HG02840 (cell line): ENCODE results near the gene TTC28.
"Not testable (repeated sequence)": the region's sequence is repeated elsewhere in the genome, so short reads cannot be mapped to it uniquely, and the experiment has no call there.

Experiments
- ATAC-seq: cut with Tn5 transposase; IDR thresholded peaks from one replicate; pipeline ENCODE4 v1.9.1; 2021; ENCODE audit warnings: mild to moderate bottlenecking, moderate library complexity, moderate number of reproducible peaks; ENCODE audit not compliant: unreplicated experiment, low FRiP score

Gene TTC28

GRCh38 chr22:28217277-28217676, 462.4 kb downstream of the TTC28 start:
- no peak for ATAC-seq

DNA sequence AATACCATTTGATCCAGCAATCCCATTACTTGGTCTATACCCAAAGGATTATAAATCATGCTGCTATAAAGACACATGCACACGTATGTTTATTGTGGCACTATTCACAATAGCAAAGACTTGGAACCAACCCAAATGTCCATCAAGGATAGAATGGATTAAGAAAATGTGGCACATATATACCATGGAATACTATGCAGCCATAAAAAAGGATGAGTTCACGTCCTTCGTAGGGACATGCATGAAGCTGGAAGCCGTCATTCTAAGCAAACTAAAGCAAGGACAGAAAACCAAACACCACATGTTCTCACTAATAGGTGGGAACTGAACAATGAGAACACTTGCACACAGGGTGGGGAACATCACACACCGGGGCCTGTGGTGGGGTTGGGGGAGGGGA, 464.9 kb downstream of the TTC28 start:
- ATAC-seq = not testable (repeated sequence)

DNA sequence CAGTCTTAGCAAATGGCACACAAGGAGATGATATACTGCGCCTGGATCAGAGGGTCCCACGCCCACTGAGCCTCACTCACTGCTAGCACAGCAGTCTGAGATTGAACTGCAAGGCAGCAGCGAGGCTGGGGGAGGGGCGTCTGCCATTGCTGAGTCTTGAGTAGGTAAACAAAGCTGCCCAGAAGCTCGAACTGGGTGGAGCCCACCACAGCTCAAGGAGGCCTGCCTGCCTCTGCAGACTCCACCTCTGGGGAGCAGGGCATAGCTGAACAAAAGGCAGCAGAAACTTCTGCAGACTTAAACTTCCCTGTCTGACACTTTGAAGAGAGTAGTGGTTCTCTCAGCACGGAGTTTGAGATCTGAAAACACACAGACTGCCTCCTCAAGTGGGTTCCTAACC, 470.2 kb downstream of the TTC28 start:
- ATAC-seq = not testable (repeated sequence)

- ATAC-seq = no peak
Observed at GRCh38 chr22:28208787-28209186, 470.9 kb downstream of the TTC28 start.

- ATAC-seq = no peak
Observed at GRCh38 chr22:28208036-28208435, 471.6 kb downstream of the TTC28 start.

DNA sequence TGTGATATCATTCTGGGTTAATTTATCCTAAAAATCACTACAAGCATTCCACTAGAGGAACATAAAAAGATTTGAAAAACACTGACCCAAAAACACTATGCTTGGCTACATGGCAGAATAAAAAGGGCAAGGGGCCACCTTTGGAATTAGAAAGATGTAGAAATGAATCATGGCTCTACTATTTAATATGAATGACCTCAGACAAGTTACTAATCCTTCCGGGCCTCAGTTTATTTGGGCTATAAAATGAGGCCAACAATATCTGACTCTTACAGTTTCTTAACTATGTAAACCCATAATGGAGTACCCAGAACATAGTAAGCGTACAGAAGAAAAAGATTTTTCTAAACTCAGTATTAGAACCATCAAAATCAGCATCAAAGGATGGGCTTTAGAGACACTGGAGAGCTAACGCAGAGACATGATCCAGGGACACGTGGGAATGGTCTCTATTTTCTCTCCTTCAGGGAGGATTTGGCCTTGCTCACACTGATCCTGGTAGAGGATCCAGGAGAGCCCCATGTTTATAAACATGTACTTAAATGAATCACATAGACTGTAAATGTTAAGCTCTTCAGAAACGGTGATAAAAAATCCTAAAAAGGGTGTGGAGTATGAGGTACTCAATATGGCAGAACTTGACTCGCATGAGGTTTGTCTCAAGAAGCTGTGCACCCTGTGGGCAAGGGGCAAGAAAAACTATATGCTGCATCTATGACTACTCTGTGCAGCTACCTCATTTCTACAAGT, 472.2 kb downstream of the TTC28 start:
- ATAC-seq = no peak

DNA sequence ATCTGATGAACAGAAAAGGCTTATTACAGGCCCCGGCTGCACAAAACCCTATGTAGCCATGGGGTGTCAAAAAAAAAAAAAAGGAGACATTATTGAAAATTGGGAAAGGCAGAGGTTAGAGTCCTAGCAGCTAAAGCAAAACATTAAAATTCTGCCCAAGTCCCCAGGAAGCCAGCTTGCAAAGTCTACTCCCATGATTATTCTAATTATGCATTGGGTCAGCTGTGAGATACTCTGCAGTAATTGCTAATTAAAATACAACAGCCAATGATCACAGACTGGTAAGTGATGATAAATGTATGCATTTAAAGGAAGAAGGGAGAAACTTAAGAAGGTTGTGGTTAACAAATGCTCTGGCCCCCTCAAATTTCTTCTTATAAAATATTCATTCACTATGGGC, 473.7 kb downstream of the TTC28 start:
- no peak for ATAC-seq

DNA sequence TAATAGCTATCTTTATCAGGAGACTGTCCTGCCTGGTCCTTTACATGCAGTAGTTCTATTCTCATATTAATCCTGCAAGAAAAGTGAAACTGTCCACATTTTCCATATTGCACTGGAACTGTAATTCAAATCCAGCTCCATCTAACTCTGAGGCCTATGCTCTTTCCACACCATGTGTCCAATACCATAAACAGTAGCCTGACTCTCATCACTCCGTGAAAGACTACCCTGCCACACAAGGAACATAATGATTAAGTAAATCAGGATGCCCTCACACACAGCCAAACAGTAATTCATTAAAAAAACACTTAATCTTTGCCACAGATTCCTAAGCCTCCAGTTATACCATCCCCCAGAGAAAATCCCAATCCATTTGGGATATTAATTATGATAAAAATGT, 475.3 kb downstream of the TTC28 start:
- ATAC-seq = no peak

- ATAC-seq = no peak
Observed at GRCh38 chr22:28203286-28203685, 476.4 kb downstream of the TTC28 start.

GRCh38 chr22:28198692-28199091, 480.9 kb downstream of the TTC28 start:
- no peak for ATAC-seq

DNA sequence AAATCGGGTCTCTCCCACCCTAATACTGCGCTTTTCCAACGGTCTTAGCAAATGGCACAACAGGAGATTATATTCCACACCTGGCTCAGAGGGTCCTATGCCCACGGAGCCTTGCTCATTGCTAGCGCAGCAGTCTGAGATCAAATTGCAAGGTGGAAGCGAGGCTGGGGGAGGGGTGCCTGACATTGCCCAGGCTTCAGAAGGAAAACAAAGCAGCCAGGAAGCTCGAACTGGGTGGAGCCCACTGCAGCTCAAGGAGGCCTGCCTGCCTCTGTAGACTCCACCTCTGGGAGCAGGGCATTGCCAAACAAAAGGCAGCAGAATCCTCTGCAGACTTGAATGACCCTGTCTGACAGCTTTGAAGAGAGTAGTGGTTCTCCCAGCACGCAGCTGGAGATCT, 488.1 kb downstream of the TTC28 start:
- ATAC-seq = not testable (repeated sequence)

DNA sequence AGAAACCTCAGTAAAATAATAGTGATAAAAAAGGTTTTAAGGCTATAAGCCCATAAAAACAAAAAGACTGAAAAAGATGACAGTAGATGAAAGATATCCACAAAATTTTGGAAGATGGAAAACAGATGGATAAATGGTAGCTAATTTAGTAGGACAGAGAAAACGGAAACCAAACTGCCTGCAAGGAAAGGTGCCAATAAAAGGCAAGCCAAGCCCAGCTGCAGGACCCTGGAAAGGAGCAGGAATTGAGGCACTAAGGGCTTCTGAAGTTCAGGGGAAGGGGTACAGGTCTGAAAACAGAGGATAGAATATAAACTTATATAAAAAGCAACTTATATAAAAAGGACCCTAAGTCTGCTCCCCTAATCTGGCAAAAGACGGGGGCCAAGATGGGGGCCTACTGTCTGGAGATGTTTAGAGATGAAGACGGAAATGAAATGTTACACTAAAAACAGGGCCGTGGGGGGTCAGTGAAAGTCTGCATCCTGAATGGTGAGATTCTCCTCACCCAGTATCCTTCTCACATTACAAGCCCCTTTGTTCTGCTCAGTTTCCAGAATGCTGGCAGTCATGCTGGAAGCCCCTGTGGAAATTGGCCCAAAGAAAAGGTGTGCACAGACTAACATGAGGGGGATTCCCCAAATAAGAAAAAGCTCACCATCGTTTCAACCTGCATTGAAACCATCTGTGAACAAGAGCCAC, 491.3 kb downstream of the TTC28 start:
- ATAC-seq = no peak

- no peak for ATAC-seq
Observed at GRCh38 chr22:28187612-28188011, 492.0 kb downstream of the TTC28 start.

- no peak for ATAC-seq
Observed at GRCh38 chr22:28186641-28187040, 493.0 kb downstream of the TTC28 start.

DNA sequence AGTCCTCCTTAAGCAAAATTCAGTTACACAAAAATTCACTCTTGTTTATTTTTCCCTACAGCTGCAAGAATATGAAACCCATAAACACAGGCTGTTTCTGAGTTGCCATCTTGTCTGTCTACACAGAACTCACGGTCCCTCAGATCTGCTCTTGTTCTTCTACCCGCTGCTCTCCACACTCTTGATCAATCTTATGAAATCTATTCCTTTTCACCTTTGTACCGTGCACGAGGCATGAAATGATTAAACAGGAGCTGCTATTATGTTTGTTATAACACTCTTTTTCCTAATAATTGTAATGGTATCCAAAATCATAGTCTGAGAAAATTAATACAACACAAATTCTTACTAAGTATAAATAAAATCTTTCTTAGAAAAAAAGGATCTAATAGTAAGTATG, 494.5 kb downstream of the TTC28 start:
- ATAC-seq = no peak

DNA sequence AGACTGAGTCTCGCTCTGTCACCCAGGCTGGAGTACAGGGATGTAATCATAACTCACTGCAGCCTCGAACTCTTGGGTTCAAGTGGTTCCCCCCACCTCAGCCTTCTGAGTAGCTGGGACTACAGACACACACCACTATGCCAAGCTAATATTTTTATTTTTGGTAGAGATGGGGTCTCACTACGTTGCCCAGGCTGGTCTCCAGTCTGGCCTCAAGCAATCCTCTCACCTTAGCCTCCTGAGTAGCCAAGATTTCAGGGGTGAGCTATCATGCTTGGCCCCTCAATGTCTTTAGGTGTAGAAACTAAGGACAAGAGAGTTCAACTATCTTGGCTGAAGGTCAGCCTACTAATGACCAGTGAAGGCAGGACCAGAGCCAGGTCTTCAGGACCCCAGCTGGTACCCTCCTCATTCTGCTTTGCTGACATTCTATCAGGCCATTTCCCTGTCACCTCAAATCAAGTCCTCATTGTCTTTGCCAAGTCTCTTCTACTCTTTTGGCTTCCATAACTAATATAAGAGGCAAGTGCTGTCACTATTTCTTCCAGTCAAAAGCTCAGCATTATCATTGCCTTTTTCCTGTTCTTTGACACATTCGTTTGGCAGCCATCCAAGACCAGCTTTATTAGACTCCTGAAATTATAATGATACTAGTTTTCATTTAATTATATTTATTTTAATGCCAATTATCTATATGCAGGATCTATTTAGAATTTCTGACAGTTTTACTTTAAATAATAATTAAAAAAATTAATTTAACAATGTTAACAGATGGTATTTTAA, 496.4 kb downstream of the TTC28 start:
- ATAC-seq = no peak

DNA sequence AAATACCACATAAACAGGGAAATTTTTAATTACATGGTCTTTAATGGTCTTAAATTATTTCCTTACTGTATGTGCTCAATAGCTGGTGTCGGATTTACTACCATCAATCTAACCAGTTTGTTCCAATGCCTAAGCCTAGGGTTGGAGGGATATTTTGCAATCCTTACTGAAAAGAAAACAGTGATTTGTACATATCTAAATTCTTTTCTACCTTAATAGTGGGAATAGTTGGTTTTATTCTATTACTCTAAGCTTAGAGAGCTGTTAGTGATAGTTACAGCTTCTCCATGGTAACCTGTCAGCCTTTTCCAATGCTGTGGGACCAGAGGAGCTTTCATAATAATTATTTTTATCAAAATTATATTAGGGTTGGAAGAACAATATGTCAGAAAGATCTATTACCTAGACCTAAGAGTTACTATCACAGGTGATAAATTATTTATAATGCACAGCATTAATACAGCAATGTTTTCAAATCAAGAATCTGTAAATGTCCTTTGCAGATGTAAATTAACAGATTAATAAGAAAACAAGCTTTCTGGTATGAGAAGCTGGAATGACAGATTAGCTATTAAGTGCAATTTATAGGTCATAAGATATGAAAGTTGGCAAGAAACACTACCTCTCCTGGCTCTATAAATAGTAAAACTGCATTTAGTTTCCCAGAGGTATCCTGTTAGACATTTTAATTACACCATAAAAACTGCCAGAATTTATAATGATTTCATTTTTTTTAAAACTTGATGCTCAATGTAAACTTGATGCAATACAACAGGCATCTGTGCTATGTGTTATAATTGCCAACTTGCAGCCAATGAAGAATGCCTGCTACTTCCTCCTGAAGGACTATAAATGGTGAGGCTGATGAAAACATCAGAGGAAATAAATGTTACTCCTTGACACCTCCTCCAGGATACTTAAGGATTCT, 498.6 kb downstream of the TTC28 start:
- no peak for ATAC-seq

DNA sequence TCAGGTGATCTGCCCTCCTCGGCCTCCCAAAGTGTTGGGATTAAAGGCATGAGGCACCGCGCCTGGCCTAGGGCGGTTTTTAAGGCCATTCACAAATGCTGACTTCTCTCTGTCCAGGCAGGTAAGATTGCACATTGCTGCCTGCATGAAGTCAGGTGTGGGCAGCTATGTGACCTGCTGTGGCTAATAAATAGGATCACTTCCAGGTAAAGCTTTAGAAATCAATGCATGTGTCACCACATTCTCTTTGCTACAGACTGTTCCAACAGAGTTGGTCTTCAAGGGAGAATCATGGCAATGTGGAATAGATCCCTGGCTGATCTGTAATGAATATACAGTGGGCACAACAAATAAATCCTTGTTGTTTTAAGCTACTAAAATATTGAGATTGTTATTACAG, 500.2 kb downstream of the TTC28 start:
- no peak for ATAC-seq

DNA sequence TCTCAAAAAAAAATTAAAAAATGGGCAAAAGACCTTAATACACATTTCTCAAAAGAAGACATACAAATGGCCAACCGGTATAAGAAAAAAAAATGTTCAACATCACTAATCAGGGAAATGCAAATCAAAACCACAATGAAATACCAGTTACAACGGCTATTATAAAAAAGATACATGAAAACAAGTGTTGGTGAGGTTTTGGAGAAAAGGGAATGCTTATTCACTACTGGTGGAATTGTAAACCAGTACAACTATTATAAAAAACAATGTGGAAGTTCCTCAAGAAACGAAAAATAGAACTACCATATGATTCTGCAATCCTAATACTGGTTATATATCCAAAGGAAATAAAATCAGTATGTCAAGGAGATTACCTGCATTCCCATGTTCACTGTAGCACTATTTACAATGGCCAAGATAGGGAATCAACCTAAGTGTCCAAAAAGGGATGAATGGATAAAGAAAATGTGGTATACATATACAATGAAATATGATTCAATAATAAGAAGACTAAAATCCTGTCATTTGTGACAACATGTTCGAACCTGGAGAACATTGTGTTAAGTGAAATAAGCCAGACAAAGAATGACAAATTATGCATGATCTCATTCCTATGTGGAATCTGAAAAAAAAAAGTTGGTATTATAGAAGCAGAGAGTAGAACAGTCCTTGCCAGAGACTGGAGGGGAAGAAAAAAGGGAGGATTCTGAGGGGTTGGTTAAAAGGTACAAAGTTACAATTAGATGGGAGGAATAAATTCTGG, 503.7 kb downstream of the TTC28 start:
- no peak for ATAC-seq

DNA sequence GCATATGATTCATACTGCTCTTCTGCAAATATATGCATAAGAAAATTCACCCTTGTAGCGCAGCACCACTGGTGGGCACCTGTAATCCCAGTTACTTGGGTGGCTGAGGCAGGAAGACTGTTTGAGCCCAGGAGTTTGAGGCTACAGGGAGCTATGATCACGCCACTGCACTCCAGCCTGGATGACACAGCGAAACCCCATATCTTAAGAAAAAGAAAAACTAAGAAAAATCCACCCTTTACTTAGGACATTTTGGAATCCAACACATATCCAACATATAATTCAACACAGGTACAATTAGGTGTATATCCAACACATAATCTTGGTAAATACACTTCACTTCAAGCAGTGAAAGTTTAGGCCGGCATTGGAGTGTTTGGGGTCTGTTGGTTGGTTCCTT, 505.1 kb downstream of the TTC28 start:
- no peak for ATAC-seq
